Measurements from ENCODE around the gene ELP2. TPM values are rescaled to one million over a fixed set of nuclear protein-coding genes. Genes with fewer than 3 reads are reported as not detected.

ELP2 gene
- total and polyA plus RNA-seq, 12 donors: 33.7 to 69.2 (median 57.9) TPM

- ATAC-seq: peak in 5 of 8 donors; percentile 36 to 70 (median 50)
- intact Hi-C loops (cut with DNase I): loop anchor here in 3 of 10 donors (10.0 kb wide), 1 partner anchor 103 kb away; no protein-coding TSS in a partner anchor
- TF ChIP-seq, protein P1, sequence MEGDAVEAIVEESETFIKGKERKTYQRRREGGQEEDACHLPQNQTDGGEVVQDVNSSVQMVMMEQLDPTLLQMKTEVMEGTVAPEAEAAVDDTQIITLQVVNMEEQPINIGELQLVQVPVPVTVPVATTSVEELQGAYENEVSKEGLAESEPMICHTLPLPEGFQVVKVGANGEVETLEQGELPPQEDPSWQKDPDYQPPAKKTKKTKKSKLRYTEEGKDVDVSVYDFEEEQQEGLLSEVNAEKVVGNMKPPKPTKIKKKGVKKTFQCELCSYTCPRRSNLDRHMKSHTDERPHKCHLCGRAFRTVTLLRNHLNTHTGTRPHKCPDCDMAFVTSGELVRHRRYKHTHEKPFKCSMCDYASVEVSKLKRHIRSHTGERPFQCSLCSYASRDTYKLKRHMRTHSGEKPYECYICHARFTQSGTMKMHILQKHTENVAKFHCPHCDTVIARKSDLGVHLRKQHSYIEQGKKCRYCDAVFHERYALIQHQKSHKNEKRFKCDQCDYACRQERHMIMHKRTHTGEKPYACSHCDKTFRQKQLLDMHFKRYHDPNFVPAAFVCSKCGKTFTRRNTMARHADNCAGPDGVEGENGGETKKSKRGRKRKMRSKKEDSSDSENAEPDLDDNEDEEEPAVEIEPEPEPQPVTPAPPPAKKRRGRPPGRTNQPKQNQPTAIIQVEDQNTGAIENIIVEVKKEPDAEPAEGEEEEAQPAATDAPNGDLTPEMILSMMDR (IDR thresholded peaks at IDR 0.05): no peak
- DNase-seq: peak in 1 of 2 donors; percentile 29
- WGBS, 2 donors: 87 to 90% methylated on average over 3 of the region's 3 CpGs
- H3K4me1 ChIP-seq: peaks cover 4 to 31% (median 15%) of the 10 kb centered on the region in 9 donors
- no peak overlapping the region for H3K4me3 ChIP-seq
- no peaks in the 10 kb centered on the region for H3K9me3 ChIP-seq
- no peaks in the 10 kb centered on the region for H3K27me3 ChIP-seq
- peaks cover 0 to 10% (median 0%) of the 10 kb centered on the region in 9 donors for H3K36me3 ChIP-seq
- H3K27ac ChIP-seq: no peak overlapping the region
These were observed 52.3 kb downstream of the ELP2 start for GRCh38 chr18:36181898-36182506.

- no peak overlapping the region for H3K27ac ChIP-seq
- no peak overlapping the region for H3K4me3 ChIP-seq
- TF ChIP-seq, protein P1 (IDR thresholded peaks at IDR 0.05): no peak
- peaks cover 6 to 39% (median 21%) of the 10 kb centered on the region in 9 donors for H3K4me1 ChIP-seq
- ATAC-seq (no peak), DNase-seq (no peak)
- no peaks in the 10 kb centered on the region for H3K36me3 ChIP-seq
- WGBS, 2 donors: 89 to 92% methylated on average over 6 of the region's 6 CpGs
- no peaks in the 10 kb centered on the region for H3K9me3 ChIP-seq
- H3K27me3 ChIP-seq: peaks cover 0 to 6% (median 0%) of the 10 kb centered on the region in 7 donors
- intact Hi-C loops (cut with DNase I): loop anchor here in 3 of 10 donors (10.0 kb wide), 1 partner anchor 102 kb away; no protein-coding TSS in a partner anchor
These were observed 53.3 kb downstream of the ELP2 start for GRCh38 chr18:36183033-36183432.

DNA sequence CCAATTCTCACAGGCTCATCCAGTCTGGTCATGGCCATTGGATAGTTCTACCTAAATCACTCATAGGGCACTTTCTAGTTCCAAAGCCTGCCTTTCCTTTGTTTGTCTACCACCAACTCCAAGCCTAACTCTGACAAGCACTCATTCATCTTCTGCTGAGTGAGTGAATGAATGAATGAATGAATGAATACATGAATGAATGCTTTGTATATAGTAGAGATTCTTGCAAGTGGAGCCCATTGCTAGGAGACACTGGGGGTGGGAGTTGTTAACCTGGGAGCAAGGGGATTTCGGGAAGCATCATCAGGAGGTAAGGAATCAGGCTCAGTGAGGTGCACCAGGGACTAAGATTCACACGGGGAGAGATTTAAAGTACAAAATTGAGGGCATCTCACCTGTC is 54.3 kb downstream of the ELP2 start:
- ATAC-seq: no peak
- Histone ChIP-seq H3K4me3 (no peak overlapping the region), H3K27me3 (peaks cover 0 to 13% (median 0%) of the 10 kb centered on the region in 7 donors), H3K4me1 (peaks cover 6 to 39% (median 23%) of the 10 kb centered on the region in 9 donors), H3K36me3 (no peaks in the 10 kb centered on the region), H3K27ac (no peak overlapping the region), H3K9me3 (no peaks in the 10 kb centered on the region)
- no peak for DNase-seq
- TF ChIP-seq, protein P1 (IDR thresholded peaks at IDR 0.05): no peak
- 92 to 95% methylated on average over 2 of the region's 2 CpGs for WGBS, 2 donors
- intact Hi-C loops (cut with DNase I): loop anchor here in 3 of 10 donors (10.0 kb wide), 1 partner anchor 101 kb away; no protein-coding TSS in a partner anchor

- intact Hi-C loops (cut with DNase I): loop anchor here in 3 of 10 donors (10.0 kb wide), 1 partner anchor 100 kb away; no protein-coding TSS in a partner anchor
- TF ChIP-seq, protein P1 (IDR thresholded peaks at IDR 0.05): no peak
- ATAC-seq (no peak), DNase-seq (no peak)
- no peak overlapping the region for H3K27ac ChIP-seq
- no peaks in the 10 kb centered on the region for H3K36me3 ChIP-seq
- no peak overlapping the region for H3K4me3 ChIP-seq
- H3K4me1 ChIP-seq: peaks cover 3 to 31% (median 15%) of the 10 kb centered on the region in 9 donors
- H3K27me3 ChIP-seq: peaks cover 0 to 13% (median 0%) of the 10 kb centered on the region in 7 donors
- no peaks in the 10 kb centered on the region for H3K9me3 ChIP-seq
- WGBS, 2 donors: 93 to 94% methylated on average over 3 of the region's 3 CpGs
These were observed 55.5 kb downstream of the ELP2 start for GRCh38 chr18:36185157-36185556.

All from heart right ventricle (tissue), 16 donors.